Measurements from ENCODE around the gene EIF3K. TPM values are rescaled to one million over a fixed set of nuclear protein-coding genes. Genes with fewer than 3 reads are reported as not detected.

Gene EIF3K
- polyA plus RNA-seq, 1 donor (not counting 4 experiments of a cell fraction or from before 2014, with no cell fraction given), result 240 TPM

DNA sequence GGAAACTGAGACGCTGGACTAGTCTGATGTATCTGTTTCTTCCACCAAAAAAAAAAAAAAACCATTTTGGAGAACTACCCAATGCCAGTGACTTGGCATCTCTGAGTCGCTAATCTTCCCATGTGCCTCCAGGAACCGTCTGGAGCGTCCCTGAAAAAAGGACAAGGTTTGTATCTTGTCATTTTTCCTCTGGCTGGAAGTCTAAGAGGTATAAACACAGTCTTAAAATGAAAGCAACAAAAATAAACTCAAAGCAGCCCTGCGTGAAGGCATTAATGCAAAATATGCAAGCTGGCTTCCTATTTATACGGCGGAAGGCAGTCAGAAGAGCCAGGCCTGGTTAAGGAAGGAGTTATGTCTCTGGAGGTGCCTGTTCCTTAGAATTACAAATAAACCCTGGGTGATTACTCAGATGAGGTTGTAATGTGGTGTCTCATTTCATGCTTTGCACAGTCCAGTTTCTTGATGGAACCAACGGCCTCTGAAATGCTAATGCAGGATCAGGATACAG is 48.7 kb downstream of the EIF3K start:
- Histone ChIP-seq H3K9me3 (ENCODE audit: control insufficient read depth, low read depth, low read length) (no peaks in the 10 kb centered on the region), H3K27ac (ENCODE audit: control insufficient read depth, insufficient read depth, low read length) (peak overlapping the region; percentile 42), H3K9ac (ENCODE audit: control insufficient read depth, extremely low read depth, insufficient read depth, low read length) (peak overlapping the region; percentile 28), H3K4me2 (ENCODE audit: control insufficient read depth, extremely low read depth, insufficient read depth, low read depth, low read length) (no peak overlapping the region), H4K20me1 (ENCODE audit: control insufficient read depth, extremely low read depth, insufficient read depth, low read length) (peaks cover 44% of the 10 kb centered on the region), H3K27me3 (ENCODE audit: control insufficient read depth, extremely low read depth, insufficient read depth, low read length) (no peaks in the 10 kb centered on the region), H3K79me2 (ENCODE audit: control insufficient read depth, insufficient read depth, low read length) (peaks cover 98% of the 10 kb centered on the region), H3K9me1 (ENCODE audit: control insufficient read depth, extremely low read depth, insufficient read depth, low read length) (peaks cover 2% of the 10 kb centered on the region), H3K4me3 (ENCODE audit: control insufficient read depth in 2 of 3, extremely low read depth in 1 of 3, insufficient read depth in 2 of 3, low read depth in 1 of 3, low read length in 3 of 3) (no peak overlapping the region), H3K36me3 (ENCODE audit: control insufficient read depth in 2 of 2, extremely low read depth in 1 of 2, insufficient read depth in 2 of 2, low read length in 2 of 2) (peaks cover 14 to 51% of the 10 kb centered on the region in 2 experiments), H2AFZ (ENCODE audit: control insufficient read depth, low read length) (no peak overlapping the region), H3K4me1 (ENCODE audit: control insufficient read depth, extremely low read depth, insufficient read depth, low read length) (peaks cover 86% of the 10 kb centered on the region)
- FAIRE-seq (peak; percentile 5), DNase-seq (ENCODE audit: low read depth, low spot score) (no peak)
- dilution Hi-C loops (cut with MboI; ENCODE audit: extremely low pct_ligation_motif_present, low sequenced_read_pairs), result no loop called here
- TF ChIP-seq EZH2 (IDR thresholded peaks at IDR 0.05; ENCODE audit: low read length), result no peak
- TF ChIP-seq, protein P1, sequence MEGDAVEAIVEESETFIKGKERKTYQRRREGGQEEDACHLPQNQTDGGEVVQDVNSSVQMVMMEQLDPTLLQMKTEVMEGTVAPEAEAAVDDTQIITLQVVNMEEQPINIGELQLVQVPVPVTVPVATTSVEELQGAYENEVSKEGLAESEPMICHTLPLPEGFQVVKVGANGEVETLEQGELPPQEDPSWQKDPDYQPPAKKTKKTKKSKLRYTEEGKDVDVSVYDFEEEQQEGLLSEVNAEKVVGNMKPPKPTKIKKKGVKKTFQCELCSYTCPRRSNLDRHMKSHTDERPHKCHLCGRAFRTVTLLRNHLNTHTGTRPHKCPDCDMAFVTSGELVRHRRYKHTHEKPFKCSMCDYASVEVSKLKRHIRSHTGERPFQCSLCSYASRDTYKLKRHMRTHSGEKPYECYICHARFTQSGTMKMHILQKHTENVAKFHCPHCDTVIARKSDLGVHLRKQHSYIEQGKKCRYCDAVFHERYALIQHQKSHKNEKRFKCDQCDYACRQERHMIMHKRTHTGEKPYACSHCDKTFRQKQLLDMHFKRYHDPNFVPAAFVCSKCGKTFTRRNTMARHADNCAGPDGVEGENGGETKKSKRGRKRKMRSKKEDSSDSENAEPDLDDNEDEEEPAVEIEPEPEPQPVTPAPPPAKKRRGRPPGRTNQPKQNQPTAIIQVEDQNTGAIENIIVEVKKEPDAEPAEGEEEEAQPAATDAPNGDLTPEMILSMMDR (optimal IDR thresholded peaks at IDR 0.05 in 1 of 3, IDR thresholded peaks at IDR 0.05 in 1 of 3, conservative IDR thresholded peaks at IDR 0.05 in 1 of 3; ENCODE audit: extremely low read depth in 1 of 3, insufficient read depth in 2 of 3, low read length in 3 of 3), result no peak

DNA sequence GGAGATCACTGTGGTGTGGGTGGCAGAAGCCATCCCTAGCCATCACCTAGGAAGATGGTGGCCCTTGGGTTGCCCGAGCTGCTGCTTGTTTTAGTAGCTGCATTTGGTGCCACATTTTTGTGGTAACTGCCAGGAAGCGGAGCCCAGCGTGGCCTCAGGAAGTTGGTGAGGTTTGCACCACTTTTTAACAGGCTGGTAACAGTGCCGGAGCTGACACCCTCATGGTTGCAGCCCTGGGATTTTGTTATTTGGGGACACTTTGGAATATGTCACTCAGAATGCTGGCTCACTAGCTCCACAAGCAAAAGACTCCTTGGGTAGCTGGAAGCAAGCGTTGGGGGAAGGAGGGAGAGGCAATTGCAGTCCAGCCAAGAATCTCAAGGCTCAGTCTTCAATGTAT is 50.6 kb downstream of the EIF3K start:
- peaks cover 14 to 38% of the 10 kb centered on the region in 2 experiments for H3K36me3 ChIP-seq (ENCODE audit: control insufficient read depth in 2 of 2, extremely low read depth in 1 of 2, insufficient read depth in 2 of 2, low read length in 2 of 2)

More for the DNA sequence above, 50.6 kb downstream of the EIF3K start:
- Histone ChIP-seq H3K79me2 (ENCODE audit: control insufficient read depth, insufficient read depth, low read length) (peaks cover 92% of the 10 kb centered on the region), H3K4me1 (ENCODE audit: control insufficient read depth, extremely low read depth, insufficient read depth, low read length) (peaks cover 81% of the 10 kb centered on the region), H2AFZ (ENCODE audit: control insufficient read depth, low read length) (no peak overlapping the region), H3K9me1 (ENCODE audit: control insufficient read depth, extremely low read depth, insufficient read depth, low read length) (peaks cover 2% of the 10 kb centered on the region), H3K27ac (ENCODE audit: control insufficient read depth, insufficient read depth, low read length) (peak overlapping the region; percentile 58), H3K4me2 (ENCODE audit: control insufficient read depth, extremely low read depth, insufficient read depth, low read depth, low read length) (no peak overlapping the region), H3K27me3 (ENCODE audit: control insufficient read depth, extremely low read depth, insufficient read depth, low read length) (no peaks in the 10 kb centered on the region), H4K20me1 (ENCODE audit: control insufficient read depth, extremely low read depth, insufficient read depth, low read length) (peaks cover 34% of the 10 kb centered on the region), H3K4me3 (ENCODE audit: control insufficient read depth in 2 of 3, extremely low read depth in 1 of 3, insufficient read depth in 2 of 3, low read depth in 1 of 3, low read length in 3 of 3) (no peak overlapping the region), H3K9ac (ENCODE audit: control insufficient read depth, extremely low read depth, insufficient read depth, low read length) (no peak overlapping the region), H3K9me3 (ENCODE audit: control insufficient read depth, low read depth, low read length) (no peaks in the 10 kb centered on the region)
- TF ChIP-seq, protein P1 (optimal IDR thresholded peaks at IDR 0.05 in 1 of 3, IDR thresholded peaks at IDR 0.05 in 1 of 3, conservative IDR thresholded peaks at IDR 0.05 in 1 of 3; ENCODE audit: extremely low read depth in 1 of 3, insufficient read depth in 2 of 3, low read length in 3 of 3), result no peak
- no peak for TF ChIP-seq EZH2 (IDR thresholded peaks at IDR 0.05; ENCODE audit: low read length)
- DNase-seq (ENCODE audit: low read depth, low spot score) (no peak), FAIRE-seq (no peak)
- dilution Hi-C loops (cut with MboI; ENCODE audit: extremely low pct_ligation_motif_present, low sequenced_read_pairs), result no loop called here
